ENCODE results near the gene IER3. TPM values are rescaled to one million over a fixed set of nuclear protein-coding genes. Genes with fewer than 3 reads are reported as not detected.

IER3 gene
- total and polyA plus RNA-seq, 9 of the 15 experiments (the other 6 are each of a cell fraction or from before 2014, with no cell fraction given) = 1.5 to 30.0 (median 11.5) TPM

DNA sequence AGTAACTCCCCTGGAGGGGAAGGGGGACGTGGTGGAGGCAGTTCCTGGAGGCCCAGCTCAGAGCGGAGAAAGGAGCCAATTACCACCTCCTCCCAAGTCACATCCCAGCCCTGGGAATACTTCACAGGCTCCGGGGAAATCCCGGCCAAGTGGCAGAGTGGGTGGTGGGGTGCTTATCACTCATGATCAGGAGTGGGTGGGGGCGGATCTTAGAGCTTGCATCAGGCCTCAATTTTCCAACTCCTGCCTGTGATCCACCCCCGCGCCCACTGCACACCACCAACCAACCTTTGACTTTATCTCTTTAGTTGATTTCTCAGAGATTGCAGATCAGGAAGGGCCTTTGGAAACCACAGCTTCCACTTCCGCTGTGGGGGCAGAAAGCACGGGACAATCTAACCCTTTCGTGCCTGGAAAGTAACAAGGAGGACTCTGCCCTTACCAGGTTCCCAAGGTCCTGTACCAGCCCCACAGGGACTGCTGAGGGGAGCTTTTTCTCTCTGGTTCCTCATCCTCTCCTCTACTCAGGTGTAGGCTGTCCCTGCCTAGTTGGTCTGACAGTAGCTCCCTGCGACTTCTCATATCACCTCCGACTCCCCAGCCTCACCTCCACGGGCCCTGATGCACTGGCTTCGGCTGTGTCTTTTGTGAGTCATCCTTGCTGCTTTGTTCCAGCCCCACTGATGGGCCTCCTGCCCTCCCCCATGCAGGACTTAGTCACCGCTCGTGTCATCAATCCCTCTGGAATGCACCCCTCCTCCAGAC is 24.9 kb upstream of the IER3 start (continued):
- TF ChIP-seq, protein P1, sequence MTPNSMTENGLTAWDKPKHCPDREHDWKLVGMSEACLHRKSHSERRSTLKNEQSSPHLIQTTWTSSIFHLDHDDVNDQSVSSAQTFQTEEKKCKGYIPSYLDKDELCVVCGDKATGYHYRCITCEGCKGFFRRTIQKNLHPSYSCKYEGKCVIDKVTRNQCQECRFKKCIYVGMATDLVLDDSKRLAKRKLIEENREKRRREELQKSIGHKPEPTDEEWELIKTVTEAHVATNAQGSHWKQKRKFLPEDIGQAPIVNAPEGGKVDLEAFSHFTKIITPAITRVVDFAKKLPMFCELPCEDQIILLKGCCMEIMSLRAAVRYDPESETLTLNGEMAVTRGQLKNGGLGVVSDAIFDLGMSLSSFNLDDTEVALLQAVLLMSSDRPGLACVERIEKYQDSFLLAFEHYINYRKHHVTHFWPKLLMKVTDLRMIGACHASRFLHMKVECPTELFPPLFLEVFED (CRISPR knock-in tag; conservative IDR thresholded peaks at IDR 0.05) = no peak
- TF ChIP-seq FUS (optimal IDR thresholded peaks at IDR 0.05; ENCODE audit: low read depth, low read length) = no peak
- no peak for TF ChIP-seq RHOXF2B (CRISPR knock-in tag; conservative IDR thresholded peaks at IDR 0.05)
- TF ChIP-seq BCOR (IDR thresholded peaks at IDR 0.05) = peak; percentile 64
- no peak for TF ChIP-seq ZNF408 (CRISPR knock-in tag; IDR thresholded peaks at IDR 0.05; ENCODE audit: low read depth)
- no peak for TF ChIP-seq ZNF699 (CRISPR knock-in tag; IDR thresholded peaks at IDR 0.05; ENCODE audit: insufficient replicate concordance)
- TF ChIP-seq CGGBP1 (CRISPR knock-in tag; IDR thresholded peaks at IDR 0.05) = no peak
- no peak for TF ChIP-seq ZNF316 (IDR thresholded peaks at IDR 0.05)
- no peak for TF ChIP-seq ZNF146 (CRISPR knock-in tag; IDR thresholded peaks at IDR 0.05; ENCODE audit: unreplicated experiment)
- TF ChIP-seq RB1 (IDR thresholded peaks at IDR 0.05; ENCODE audit: low read depth) = no peak
- TF ChIP-seq STAT5B (CRISPR knock-in tag; IDR thresholded peaks at IDR 0.05) = no peak
- TF ChIP-seq PTRF (tag; IDR thresholded peaks at IDR 0.05) = no peak
- TF ChIP-seq BRF1 (IDR thresholded peaks at IDR 0.05; ENCODE audit: borderline replicate concordance, extremely low read depth, insufficient read length) = no peak
- no peak for TF ChIP-seq ZFP1 (CRISPR knock-in tag; IDR thresholded peaks at IDR 0.05)
- peak; percentile 96 for TF ChIP-seq ETV1 (tag; conservative IDR thresholded peaks at IDR 0.05; ENCODE audit: low read depth)
- TF ChIP-seq NFIC (IDR thresholded peaks at IDR 0.05) = peak; percentile 54
- TF ChIP-seq ZNF57 (CRISPR knock-in tag; IDR thresholded peaks at IDR 0.05) = no peak
- TF ChIP-seq COPS2 (conservative IDR thresholded peaks at IDR 0.05) = no peak
- TF ChIP-seq GTF2A2 (tag; IDR thresholded peaks at IDR 0.05) = no peak
- no peak for TF ChIP-seq RBM15 (IDR thresholded peaks at IDR 0.05; ENCODE audit: insufficient read depth, low read length)
- no peak for TF ChIP-seq POLR3A (IDR thresholded peaks at IDR 0.05; ENCODE audit: borderline replicate concordance, extremely low read depth, insufficient read depth, insufficient read length)
- TF ChIP-seq BMI1 (IDR thresholded peaks at IDR 0.05; ENCODE audit: low read length) = no peak
- TF ChIP-seq SP2 (IDR thresholded peaks at IDR 0.05; ENCODE audit: extremely low read depth, low read depth, low read length, poor library complexity, severe bottlenecking) = no peak
- TF ChIP-seq THRAP3 (IDR thresholded peaks at IDR 0.05; ENCODE audit: borderline replicate concordance) = no peak
- peak; percentile 24 for TF ChIP-seq CBFA2T2 (conservative IDR thresholded peaks at IDR 0.05)
- TF ChIP-seq ZNF445 (CRISPR knock-in tag; IDR thresholded peaks at IDR 0.05; ENCODE audit: low read depth) = no peak
- peak; percentile 86 for TF ChIP-seq JUNB (CRISPR knock-in tag; conservative IDR thresholded peaks at IDR 0.05)
- TF ChIP-seq, protein P2, sequence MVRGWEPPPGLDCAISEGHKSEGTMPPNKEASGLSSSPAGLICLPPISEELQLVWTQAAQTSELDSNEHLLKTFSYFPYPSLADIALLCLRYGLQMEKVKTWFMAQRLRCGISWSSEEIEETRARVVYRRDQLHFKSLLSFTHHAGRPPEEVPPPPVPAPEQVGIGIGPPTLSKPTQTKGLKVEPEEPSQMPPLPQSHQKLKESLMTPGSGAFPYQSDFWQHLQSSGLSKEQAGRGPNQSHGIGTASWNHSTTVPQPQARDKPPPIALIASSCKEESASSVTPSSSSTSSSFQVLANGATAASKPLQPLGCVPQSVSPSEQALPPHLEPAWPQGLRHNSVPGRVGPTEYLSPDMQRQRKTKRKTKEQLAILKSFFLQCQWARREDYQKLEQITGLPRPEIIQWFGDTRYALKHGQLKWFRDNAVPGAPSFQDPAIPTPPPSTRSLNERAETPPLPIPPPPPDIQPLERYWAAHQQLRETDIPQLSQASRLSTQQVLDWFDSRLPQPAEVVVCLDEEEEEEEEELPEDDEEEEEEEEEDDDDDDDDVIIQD (CRISPR knock-in tag; IDR thresholded peaks at IDR 0.05) = no peak
